ENCODE results near the gene HDAC9.

DNA sequence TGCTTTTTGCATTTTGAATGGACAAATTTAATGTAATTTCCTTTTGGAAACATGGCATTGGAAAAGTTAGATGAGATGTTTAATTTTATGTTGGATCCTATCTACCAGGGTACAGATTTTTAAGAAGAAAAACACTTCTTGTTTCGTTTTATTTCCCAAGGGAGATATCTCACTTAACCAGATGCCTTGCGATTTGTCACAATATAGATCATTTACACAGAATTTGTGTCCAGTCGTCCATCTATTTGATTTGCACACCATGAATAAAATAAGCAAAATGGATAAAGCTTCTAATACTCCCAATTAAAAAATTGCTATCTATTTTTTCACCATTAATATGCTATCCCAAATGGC is 25.7 kb downstream of the HDAC9 start:
- TF ChIP-seq CTCF (IDR thresholded peaks at IDR 0.05) (no peak), POLR2A (IDR thresholded peaks at IDR 0.05) (no peak)

Data from prostate gland (tissue), 2 donors.